Measurements from ENCODE around the gene FANCE. TPM values are rescaled to one million over a fixed set of nuclear protein-coding genes. Genes with fewer than 3 reads are reported as not detected.

Gene FANCE
- total and polyA plus RNA-seq, 2 experiments from 2014 or later, result 5.4 to 25.5 TPM

GRCh38 chr6:35485402-35485877 is 33.3 kb downstream of the FANCE start:
- DNase-seq (ENCODE audit: low spot score) (peak; percentile 94), ATAC-seq (peak; percentile 62)
- Histone ChIP-seq H2AFZ (no peak overlapping the region), H4K20me1 (replicated peaks; ENCODE audit: insufficient read depth) (0 out of 2 replicates have a peak, but pooled peaks cover 3% of the 10 kb centered on the region), H3K27me3 (ENCODE audit: insufficient read depth) (no peaks in the 10 kb centered on the region), H3K36me3 (ENCODE audit: insufficient read depth) (0 out of 2 replicates have a peak, but pooled peaks cover 6% of the 10 kb centered on the region), H3K27ac (ENCODE audit: low read depth) (peak overlapping the region; percentile 100), H3K4me1 (ENCODE audit: insufficient read depth) (peaks cover 57% of the 10 kb centered on the region), H3K79me2 (replicated peaks; ENCODE audit: insufficient read depth) (peaks cover 35% of the 10 kb centered on the region), H3K4me3 (peak overlapping the region; percentile 72), H3F3A (replicated peaks; ENCODE audit: low read depth) (peaks cover 27% of the 10 kb centered on the region), H3K9me2 (ENCODE audit: insufficient read depth) (no peaks in the 10 kb centered on the region), H3K4me2 (peak overlapping the region; percentile 98)
- H3K4me3 Mint-ChIP-seq, result peak overlapping the region; percentile 70
- H3K27ac Mint-ChIP-seq, result peak overlapping the region; percentile 99
- TF ChIP-seq EZH2phosphoT487 (IDR thresholded peaks at IDR 0.05; ENCODE audit: unreplicated experiment), result no peak
- no peak for TF ChIP-seq ZNF462 (CRISPR knock-in tag; IDR thresholded peaks at IDR 0.05)
- no peak for TF ChIP-seq POLR2AphosphoS5 (IDR thresholded peaks at IDR 0.05; ENCODE audit: low read depth)
- TF ChIP-seq ZNF331 (CRISPR knock-in tag; IDR thresholded peaks at IDR 0.05; ENCODE audit: low read depth), result no peak
- TF ChIP-seq ZNF114 (CRISPR knock-in tag; IDR thresholded peaks at IDR 0.05), result no peak
- no peak for TF ChIP-seq NANOG (IDR thresholded peaks at IDR 0.05; ENCODE audit: borderline replicate concordance)
- TF ChIP-seq EZH2 (IDR thresholded peaks at IDR 0.05; ENCODE audit: low read depth, unreplicated experiment), result no peak
- no peak for TF ChIP-seq CREB1 (CRISPR knock-in tag; IDR thresholded peaks at IDR 0.05; ENCODE audit: low read depth)
- no peaks in the 10 kb centered on the region for H3K9me3 Mint-ChIP-seq
- peaks cover 46% of the 10 kb centered on the region for H3K4me1 Mint-ChIP-seq
- H3K36me3 Mint-ChIP-seq (ENCODE audit: low read depth), result peaks cover 15% of the 10 kb centered on the region
- peaks cover 20% of the 10 kb centered on the region for H3K27me3 Mint-ChIP-seq (ENCODE audit: insufficient read depth, low read depth, poor library complexity)
